Activated naive CD4-positive, alpha-beta T cell treated with anti-CD3 and anti-CD28 coated beads for 36 hours (primary cell): ENCODE data around the gene SLC10A6. TPM values are rescaled to one million over a fixed set of nuclear protein-coding genes. Genes with fewer than 3 reads are reported as not detected.

ENCODE experiments used
- CTCF ChIA-PET: fragments of 350-600 bp; sonication (Branson Sonifier 250); formaldehyde crosslinking; loops from one replicate; lab custom pipeline; 2021; ENCODE audit warnings: antibody characterized with exemption; lab: Charles Lee
- DNase-seq: peaks from one replicate; pipeline ENCODE4 v3.0.0-alpha.2; 2020
- H3K27ac Mint-ChIP-seq: one replicate; pipeline ENCODE4 v1.8.0; 2021; ENCODE audit warnings: mild to moderate bottlenecking, mixed read lengths
- H3K27me3 Mint-ChIP-seq: one replicate; pipeline ENCODE4 v1.8.0; 2021; ENCODE audit warnings: low read depth, mixed read lengths
- H3K36me3 Mint-ChIP-seq: one replicate; pipeline ENCODE4 v1.8.0; 2021; ENCODE audit warnings: low read depth, mixed read lengths
- H3K4me1 Mint-ChIP-seq: one replicate; pipeline ENCODE4 v1.8.0; 2021; ENCODE audit warnings: low read depth, mixed read lengths
- H3K4me3 Mint-ChIP-seq: one replicate; pipeline ENCODE4 v1.8.0; 2021; ENCODE audit warnings: mild to moderate bottlenecking, moderate library complexity, mixed read lengths
- H3K9me3 Mint-ChIP-seq: one replicate; pipeline ENCODE4 v1.8.0; 2021; ENCODE audit warnings: mixed read lengths
- intact Hi-C: fragments of 100-400 bp; cut with micrococcal nuclease; formaldehyde crosslinking; loops from one replicate; pipeline ENCODE4 v1.15.1; 2023
- total RNA-seq, 2 experiments: library from RNA; stranded (reverse); gene quantifications; one replicate each; pipeline ENCODE4 v1.2.3, GENCODE V29; 2021

Gene SLC10A6
- total RNA-seq, 2 experiments from 2014 or later = not detected

GRCh38 chr4:86818211-86818610 lies 31.0 kb downstream of the SLC10A6 start:
- intact Hi-C loops = no loop called here
- CTCF ChIA-PET = interaction anchor here (0.6 to 1.2 kb wide), 4 partner anchors 13 to 456 kb away, joined by 3 read pairs; no protein-coding TSS in a partner anchor
- no peak for DNase-seq
- H3K27ac Mint-ChIP-seq = no peak overlapping the region
- H3K9me3 Mint-ChIP-seq = peaks cover 11% of the 10 kb centered on the region
- peaks cover 4% of the 10 kb centered on the region for H3K27me3 Mint-ChIP-seq
- H3K4me3 Mint-ChIP-seq = no peak overlapping the region
- H3K4me1 Mint-ChIP-seq = no peaks in the 10 kb centered on the region
- no peaks in the 10 kb centered on the region for H3K36me3 Mint-ChIP-seq

- Mint-ChIP-seq H3K4me3 (no peak overlapping the region), H3K4me1 (no peaks in the 10 kb centered on the region), H3K27me3 (peaks cover 4% of the 10 kb centered on the region), H3K27ac (no peak overlapping the region), H3K36me3 (no peaks in the 10 kb centered on the region), H3K9me3 (peaks cover 11% of the 10 kb centered on the region)
- DNase-seq = no peak
- intact Hi-C loops = no loop called here
- CTCF ChIA-PET = no interaction called here
These were observed 32.5 kb downstream of the SLC10A6 start for GRCh38 chr4:86816501-86817273.

GRCh38 chr4:86815653-86816052 lies 33.5 kb downstream of the SLC10A6 start:
- intact Hi-C loops = no loop called here
- Mint-ChIP-seq H3K36me3 (no peaks in the 10 kb centered on the region), H3K9me3 (peaks cover 11% of the 10 kb centered on the region), H3K27me3 (peaks cover 4% of the 10 kb centered on the region), H3K4me1 (no peaks in the 10 kb centered on the region), H3K27ac (no peak overlapping the region), H3K4me3 (no peak overlapping the region)
- DNase-seq = no peak
- CTCF ChIA-PET = no interaction called here

GRCh38 chr4:86810847-86811246 lies 38.3 kb downstream of the SLC10A6 start:
- H3K27ac Mint-ChIP-seq = no peak overlapping the region
- H3K4me1 Mint-ChIP-seq = no peaks in the 10 kb centered on the region
- no peak for DNase-seq
- intact Hi-C loops = no loop called here
- CTCF ChIA-PET = no interaction called here
- H3K4me3 Mint-ChIP-seq = no peak overlapping the region
- no peaks in the 10 kb centered on the region for H3K27me3 Mint-ChIP-seq
- no peaks in the 10 kb centered on the region for H3K36me3 Mint-ChIP-seq
- peaks cover 6% of the 10 kb centered on the region for H3K9me3 Mint-ChIP-seq

- Mint-ChIP-seq H3K36me3 (no peaks in the 10 kb centered on the region), H3K4me1 (no peaks in the 10 kb centered on the region), H3K27ac (no peak overlapping the region), H3K9me3 (no peaks in the 10 kb centered on the region), H3K27me3 (no peaks in the 10 kb centered on the region), H3K4me3 (no peak overlapping the region)
- CTCF ChIA-PET = no interaction called here
- intact Hi-C loops = no loop called here
- no peak for DNase-seq
These were observed 39.4 kb downstream of the SLC10A6 start for GRCh38 chr4:86809809-86810208.

- no peak overlapping the region for H3K4me3 Mint-ChIP-seq
- peaks cover 11% of the 10 kb centered on the region for H3K27me3 Mint-ChIP-seq
- intact Hi-C loops = no loop called here
- H3K27ac Mint-ChIP-seq = no peak overlapping the region
- no peak for DNase-seq
- H3K9me3 Mint-ChIP-seq = peaks cover 11% of the 10 kb centered on the region
- H3K4me1 Mint-ChIP-seq = no peaks in the 10 kb centered on the region
- CTCF ChIA-PET = no interaction called here
- H3K36me3 Mint-ChIP-seq = no peaks in the 10 kb centered on the region
These were observed 58.1 kb downstream of the SLC10A6 start for GRCh38 chr4:86791126-86791525.

GRCh38 chr4:86788826-86789225 lies 60.4 kb downstream of the SLC10A6 start:
- DNase-seq = no peak
- intact Hi-C loops = no loop called here
- Mint-ChIP-seq H3K4me3 (no peak overlapping the region), H3K27ac (no peak overlapping the region), H3K36me3 (no peaks in the 10 kb centered on the region), H3K27me3 (peaks cover 13% of the 10 kb centered on the region), H3K4me1 (no peaks in the 10 kb centered on the region), H3K9me3 (peaks cover 4% of the 10 kb centered on the region)
- CTCF ChIA-PET = no interaction called here

GRCh38 chr4:86778175-86778574 lies 71.0 kb downstream of the SLC10A6 start:
- Mint-ChIP-seq H3K9me3 (no peaks in the 10 kb centered on the region), H3K36me3 (no peaks in the 10 kb centered on the region), H3K4me3 (no peak overlapping the region), H3K27ac (no peak overlapping the region), H3K27me3 (peaks cover 9% of the 10 kb centered on the region), H3K4me1 (no peaks in the 10 kb centered on the region)
- intact Hi-C loops = no loop called here
- CTCF ChIA-PET = interaction anchor here (0.6 to 1.0 kb wide), 2 partner anchors 278 to 1992 kb away, joined by 3 to 4 read pairs; no protein-coding TSS in a partner anchor
- DNase-seq = no peak

- H3K36me3 Mint-ChIP-seq = no peaks in the 10 kb centered on the region
- no peaks in the 10 kb centered on the region for H3K9me3 Mint-ChIP-seq
- peaks cover 7% of the 10 kb centered on the region for H3K27me3 Mint-ChIP-seq
- no peak for DNase-seq
- H3K27ac Mint-ChIP-seq = no peak overlapping the region
- CTCF ChIA-PET = no interaction called here
- intact Hi-C loops = no loop called here
- H3K4me3 Mint-ChIP-seq = no peak overlapping the region
- no peaks in the 10 kb centered on the region for H3K4me1 Mint-ChIP-seq
These were observed 74.1 kb downstream of the SLC10A6 start for GRCh38 chr4:86775061-86775460.

Other genes with a start within 250 kb of the SLC10A6 start
- under 1 TPM in 1 of 2 experiments, not detected in 1; 0.44 TPM for gene C4orf36, start 43.0 kb upstream of the SLC10A6 start, total RNA-seq
- 10 to 100 TPM; 46.6 to 50.6 TPM for gene AFF1, start 85.6 kb upstream of the SLC10A6 start, total RNA-seq